GM12891 (cell line): Measurements from ENCODE around the gene AFAP1.

ENCODE experiments used
- POLR2A ChIP-seq: IDR thresholded peaks from 2 replicates; pipeline ENCODE4 v1.6.1; 2011; ENCODE audit warnings: low read depth, low read length, control low read depth
- POLR2AphosphoS5 ChIP-seq: IDR thresholded peaks from 2 replicates; pipeline ENCODE4 v1.6.1; 2011; ENCODE audit warnings: low read depth, low read length, control low read depth
- SPI1 ChIP-seq: IDR thresholded peaks from 2 replicates; pipeline ENCODE4 v1.6.1; 2011; ENCODE audit warnings: low read depth, low read length, control low read depth
- TAF1 ChIP-seq: IDR thresholded peaks from 2 replicates; pipeline ENCODE4 v1.6.1; 2011; ENCODE audit warnings: low read depth, low read length, control low read depth

DNA sequence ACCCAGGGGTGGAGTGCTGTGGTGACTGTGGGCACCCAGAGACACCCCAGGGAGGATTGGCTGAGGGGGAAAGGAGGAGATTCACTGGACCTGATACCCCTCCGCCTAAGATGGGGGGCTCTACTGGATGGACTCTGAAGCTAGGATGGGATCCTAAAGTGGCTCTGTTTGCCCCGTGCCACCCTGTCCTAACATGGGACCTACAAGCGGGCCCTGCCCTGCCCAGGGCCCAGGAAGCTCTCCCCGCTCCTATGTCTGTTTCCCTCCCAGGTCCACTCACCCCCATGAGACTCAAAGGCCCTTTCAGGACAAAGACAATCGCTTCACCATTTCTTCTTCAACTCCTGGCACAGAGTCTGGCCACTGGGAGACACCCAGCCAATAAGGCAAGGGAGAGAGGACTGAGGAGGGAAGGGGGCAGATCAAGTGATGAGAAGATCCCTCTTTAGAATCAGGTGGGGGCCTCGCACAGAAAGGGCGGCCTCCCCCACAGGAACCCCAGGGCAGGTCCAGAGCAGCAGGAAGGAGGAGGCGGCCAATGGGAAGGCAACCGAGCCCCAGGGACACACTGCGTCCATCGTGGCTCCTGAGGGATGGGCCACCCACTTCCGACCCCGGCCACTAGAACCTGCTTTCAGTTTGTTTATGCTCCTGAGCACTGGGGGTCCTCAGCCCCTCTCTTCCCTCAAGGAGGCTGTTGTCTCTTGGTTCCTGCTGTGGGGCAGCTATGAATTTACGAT is 155.4 kb downstream of the AFAP1 start:
- TF ChIP-seq POLR2AphosphoS5 (no peak), POLR2A (no peak), TAF1 (no peak), SPI1 (no peak)
